Measurements from ENCODE around the gene KLHDC4.

KLHDC4 gene

GRCh38 chr16:87671715-87672270 is 94.0 kb downstream of the KLHDC4 start:
- no peak overlapping the region for H3K27ac ChIP-seq
- H3K4me3 ChIP-seq: no peak overlapping the region

- Histone ChIP-seq H3K27ac (no peak overlapping the region), H3K4me3 (no peak overlapping the region)
These were observed 94.6 kb downstream of the KLHDC4 start for GRCh38 chr16:87671221-87671620.

GRCh38 chr16:87669672-87670071 is 96.1 kb downstream of the KLHDC4 start:
- H3K4me3 ChIP-seq: no peak overlapping the region
- no peak overlapping the region for H3K27ac ChIP-seq

GRCh38 chr16:87667946-87668345 is 97.8 kb downstream of the KLHDC4 start:
- Histone ChIP-seq H3K4me3 (no peak overlapping the region), H3K27ac (no peak overlapping the region)

GRCh38 chr16:87667443-87667842 is 98.3 kb downstream of the KLHDC4 start:
- Histone ChIP-seq H3K4me3 (no peak overlapping the region), H3K27ac (no peak overlapping the region)

- Histone ChIP-seq H3K4me3 (no peak overlapping the region), H3K27ac (no peak overlapping the region)
These were observed 98.9 kb downstream of the KLHDC4 start for GRCh38 chr16:87666919-87667318.

GRCh38 chr16:87665193-87665592 is 100.6 kb downstream of the KLHDC4 start:
- Histone ChIP-seq H3K4me3 (no peak overlapping the region), H3K27ac (no peak overlapping the region)

GRCh38 chr16:87664792-87665191 is 101.0 kb downstream of the KLHDC4 start:
- Histone ChIP-seq H3K27ac (no peak overlapping the region), H3K4me3 (no peak overlapping the region)

GRCh38 chr16:87662254-87663204 is 103.3 kb downstream of the KLHDC4 start:
- no peak overlapping the region for H3K27ac ChIP-seq
- no peak overlapping the region for H3K4me3 ChIP-seq

- Histone ChIP-seq H3K27ac (no peak overlapping the region), H3K4me3 (no peak overlapping the region)
These were observed 104.2 kb downstream of the KLHDC4 start for GRCh38 chr16:87661561-87661960.

- no peak overlapping the region for H3K4me3 ChIP-seq
- H3K27ac ChIP-seq: no peak overlapping the region
These were observed 107.1 kb downstream of the KLHDC4 start for GRCh38 chr16:87658564-87659225.
